Measurements from ENCODE around the gene TMTC1. TPM values are rescaled to one million over a fixed set of nuclear protein-coding genes. Genes with fewer than 3 reads are reported as not detected.
"Not testable (repeated sequence)": the region's sequence is repeated elsewhere in the genome, so short reads cannot be mapped to it uniquely, and the experiment has no call there.

Gene TMTC1
- total RNA-seq, 4 donors from 2014 or later: 20.5 to 80.6 (median 67.1) TPM

GRCh38 chr12:29816874-29817725 lies 33.4 kb upstream of the TMTC1 start:
- Histone ChIP-seq H3K27ac (no peak overlapping the region), H3K9me3 (no peaks in the 10 kb centered on the region), H3K4me1 (no peaks in the 10 kb centered on the region), H3K36me3 (no peaks in the 10 kb centered on the region), H3K4me3 (no peak overlapping the region), H3K27me3 (no peaks in the 10 kb centered on the region)
- DNase-seq: no peak
- intact Hi-C loops (cut with DNase I; ENCODE audit: low total_unique reads): no loop called here
- no peak for TF ChIP-seq POLR2A (IDR thresholded peaks at IDR 0.05)

GRCh38 chr12:29809616-29810361 lies 26.0 kb upstream of the TMTC1 start:
- H3K9me3 ChIP-seq; intact Hi-C loops (cut with DNase I; ENCODE audit: low total_unique reads); H3K36me3 ChIP-seq; H3K27me3 ChIP-seq; DNase-seq; H3K4me3 ChIP-seq; H3K27ac ChIP-seq; H3K4me1 ChIP-seq: not testable (repeated sequence)

DNA sequence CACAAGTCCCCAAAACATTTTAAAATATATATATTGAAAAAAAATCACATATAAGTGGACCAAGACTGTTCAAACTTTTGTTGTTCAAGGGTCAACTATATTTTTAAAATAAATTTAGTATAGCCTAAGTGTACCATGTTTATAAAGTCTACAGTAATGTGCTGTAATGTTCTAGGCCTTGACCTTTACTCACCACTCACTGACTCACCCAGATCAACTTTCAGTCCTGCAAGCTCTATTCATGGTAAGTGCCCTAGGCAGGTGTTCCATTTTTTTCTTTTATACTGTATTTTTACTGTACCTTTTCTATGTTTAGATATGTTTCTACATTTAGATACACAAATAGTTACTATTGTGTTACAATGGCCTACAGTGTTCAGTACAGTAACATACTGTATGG lies 23.4 kb upstream of the TMTC1 start:
- intact Hi-C loops (cut with DNase I; ENCODE audit: low total_unique reads): no loop called here
- H3K36me3 ChIP-seq: no peaks in the 10 kb centered on the region
- no peak overlapping the region for H3K4me3 ChIP-seq
- no peaks in the 10 kb centered on the region for H3K27me3 ChIP-seq
- no peak for DNase-seq
- H3K27ac ChIP-seq: no peak overlapping the region
- TF ChIP-seq POLR2A (IDR thresholded peaks at IDR 0.05) (no peak), CTCF (IDR thresholded peaks at IDR 0.05) (no peak)
- no peaks in the 10 kb centered on the region for H3K9me3 ChIP-seq
- H3K4me1 ChIP-seq: no peaks in the 10 kb centered on the region

DNA sequence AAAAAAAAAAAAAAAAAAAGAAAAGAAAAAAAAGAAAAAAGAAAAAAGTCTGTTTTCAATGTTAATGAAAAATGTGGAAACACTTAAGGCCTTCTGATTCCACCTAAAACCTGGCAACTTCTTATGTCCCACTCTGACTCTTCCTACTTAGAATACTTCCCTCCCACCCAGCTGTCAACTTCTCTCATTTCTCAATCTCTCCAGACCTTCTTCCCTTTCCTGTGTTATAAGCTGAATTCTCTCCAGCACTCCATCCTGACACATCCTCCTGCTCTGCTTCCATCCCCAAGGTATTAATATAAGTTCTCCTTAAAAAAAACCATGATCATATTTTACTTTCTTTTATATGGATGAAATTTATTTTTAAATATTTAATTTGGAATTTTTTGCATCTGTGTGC lies 20.3 kb upstream of the TMTC1 start:
- TF ChIP-seq POLR2A (IDR thresholded peaks at IDR 0.05): no peak
- no peak for TF ChIP-seq CTCF (IDR thresholded peaks at IDR 0.05)
- H3K4me3 ChIP-seq: no peak overlapping the region
- intact Hi-C loops (cut with DNase I; ENCODE audit: low total_unique reads): no loop called here
- H3K4me1 ChIP-seq: no peaks in the 10 kb centered on the region
- no peak overlapping the region for H3K27ac ChIP-seq
- no peaks in the 10 kb centered on the region for H3K36me3 ChIP-seq
- DNase-seq: no peak
- H3K9me3 ChIP-seq: no peaks in the 10 kb centered on the region
- H3K27me3 ChIP-seq: no peaks in the 10 kb centered on the region

GRCh38 chr12:29799591-29799990 lies 15.8 kb upstream of the TMTC1 start:
- H3K27ac ChIP-seq: no peak overlapping the region
- H3K27me3 ChIP-seq: no peaks in the 10 kb centered on the region
- no peak for DNase-seq
- no peaks in the 10 kb centered on the region for H3K36me3 ChIP-seq
- TF ChIP-seq POLR2A (IDR thresholded peaks at IDR 0.05): no peak
- no peak for TF ChIP-seq CTCF (IDR thresholded peaks at IDR 0.05)
- H3K9me3 ChIP-seq: no peaks in the 10 kb centered on the region
- H3K4me1 ChIP-seq: no peaks in the 10 kb centered on the region
- no peak overlapping the region for H3K4me3 ChIP-seq
- intact Hi-C loops (cut with DNase I; ENCODE audit: low total_unique reads): no loop called here

Data from uterus (tissue), 4 donors.